GM12872 (cell line): Measurements from ENCODE around the gene BCL7B.

Experiments
- TF ChIP-seq, protein P1 (sequence below): IDR thresholded peaks from 3 replicates; pipeline ENCODE4 v1.5.1; 2011; ENCODE audit warnings: low read depth, mild to moderate bottlenecking, low read length, moderate library complexity; ENCODE audit not compliant: insufficient read depth

BCL7B gene

DNA sequence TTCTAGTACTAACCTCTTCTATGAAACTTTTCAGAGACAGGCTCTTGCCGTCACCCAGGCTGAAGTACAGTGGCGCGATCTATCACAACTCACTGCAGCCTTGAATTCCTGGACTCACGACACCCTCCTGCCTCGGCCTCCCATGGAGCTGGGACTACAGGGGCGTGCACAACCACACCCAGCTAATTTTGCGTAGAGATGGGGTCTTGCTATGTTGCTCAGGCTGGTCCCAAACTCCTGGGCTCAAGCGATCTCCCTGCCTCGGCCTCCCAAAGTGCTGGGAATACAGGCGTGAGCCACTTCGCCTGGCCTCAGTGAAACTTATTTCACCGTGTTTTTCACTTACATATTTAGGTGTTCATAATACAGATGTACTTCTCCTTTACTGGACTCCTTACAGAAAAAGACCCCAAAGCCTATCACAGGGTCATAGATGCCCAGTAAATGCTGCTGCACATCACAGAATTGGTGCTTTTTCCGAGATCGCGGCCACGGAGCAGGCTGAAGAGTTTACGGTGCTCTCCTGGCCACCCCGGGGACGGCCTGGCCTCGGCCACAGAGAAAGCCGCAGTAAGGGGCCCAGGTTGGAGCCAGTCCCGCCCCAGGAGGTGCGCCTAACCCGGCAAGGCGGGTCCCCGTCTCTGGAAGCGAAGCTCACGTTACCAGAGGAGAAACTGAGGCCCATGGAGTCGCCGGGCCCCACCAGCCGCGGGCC, 20.3 kb upstream of the BCL7B start:
- TF ChIP-seq, protein P1, sequence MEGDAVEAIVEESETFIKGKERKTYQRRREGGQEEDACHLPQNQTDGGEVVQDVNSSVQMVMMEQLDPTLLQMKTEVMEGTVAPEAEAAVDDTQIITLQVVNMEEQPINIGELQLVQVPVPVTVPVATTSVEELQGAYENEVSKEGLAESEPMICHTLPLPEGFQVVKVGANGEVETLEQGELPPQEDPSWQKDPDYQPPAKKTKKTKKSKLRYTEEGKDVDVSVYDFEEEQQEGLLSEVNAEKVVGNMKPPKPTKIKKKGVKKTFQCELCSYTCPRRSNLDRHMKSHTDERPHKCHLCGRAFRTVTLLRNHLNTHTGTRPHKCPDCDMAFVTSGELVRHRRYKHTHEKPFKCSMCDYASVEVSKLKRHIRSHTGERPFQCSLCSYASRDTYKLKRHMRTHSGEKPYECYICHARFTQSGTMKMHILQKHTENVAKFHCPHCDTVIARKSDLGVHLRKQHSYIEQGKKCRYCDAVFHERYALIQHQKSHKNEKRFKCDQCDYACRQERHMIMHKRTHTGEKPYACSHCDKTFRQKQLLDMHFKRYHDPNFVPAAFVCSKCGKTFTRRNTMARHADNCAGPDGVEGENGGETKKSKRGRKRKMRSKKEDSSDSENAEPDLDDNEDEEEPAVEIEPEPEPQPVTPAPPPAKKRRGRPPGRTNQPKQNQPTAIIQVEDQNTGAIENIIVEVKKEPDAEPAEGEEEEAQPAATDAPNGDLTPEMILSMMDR, result no peak

DNA sequence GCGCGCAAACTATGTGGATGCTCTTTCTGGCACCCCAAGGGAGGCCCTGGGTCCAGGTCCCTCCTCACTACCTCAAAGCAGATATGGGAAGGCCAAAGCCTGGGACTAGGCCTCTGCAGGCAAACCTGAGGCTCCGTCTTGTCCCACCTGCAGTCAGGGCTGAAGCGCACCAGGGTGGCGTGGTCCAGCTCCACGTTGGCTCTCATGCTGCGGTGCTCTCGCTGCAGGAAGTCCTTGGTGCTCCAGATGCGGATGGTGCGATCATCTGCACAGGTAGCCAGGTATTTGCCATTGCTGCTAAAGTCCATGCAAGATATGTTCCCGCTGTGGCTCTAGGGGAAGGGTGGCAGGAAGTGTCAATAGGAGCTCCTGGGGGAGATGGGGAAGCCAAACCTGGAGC, 16.3 kb upstream of the BCL7B start:
- TF ChIP-seq, protein P1, result no peak

DNA sequence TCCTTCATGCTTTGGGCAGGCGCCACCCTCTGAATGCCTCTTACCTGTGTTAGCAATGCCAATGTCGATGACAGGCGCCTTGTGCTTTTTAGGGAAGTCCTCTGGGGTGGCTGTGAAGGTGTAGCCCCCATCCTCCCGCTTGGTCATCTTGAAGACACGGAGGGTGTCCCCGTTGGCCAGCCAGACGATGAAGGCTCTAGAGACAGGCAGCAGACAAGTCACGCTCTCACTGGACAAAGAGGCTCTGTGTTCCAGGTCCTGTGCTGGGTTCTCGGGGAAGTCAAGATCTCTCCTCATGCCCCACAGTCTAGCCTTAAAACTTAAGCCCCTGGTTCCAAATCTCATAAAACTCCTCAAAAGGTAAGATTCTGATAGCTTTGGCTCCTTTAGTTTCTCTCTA, 15.8 kb upstream of the BCL7B start:
- TF ChIP-seq, protein P1, result no peak

DNA sequence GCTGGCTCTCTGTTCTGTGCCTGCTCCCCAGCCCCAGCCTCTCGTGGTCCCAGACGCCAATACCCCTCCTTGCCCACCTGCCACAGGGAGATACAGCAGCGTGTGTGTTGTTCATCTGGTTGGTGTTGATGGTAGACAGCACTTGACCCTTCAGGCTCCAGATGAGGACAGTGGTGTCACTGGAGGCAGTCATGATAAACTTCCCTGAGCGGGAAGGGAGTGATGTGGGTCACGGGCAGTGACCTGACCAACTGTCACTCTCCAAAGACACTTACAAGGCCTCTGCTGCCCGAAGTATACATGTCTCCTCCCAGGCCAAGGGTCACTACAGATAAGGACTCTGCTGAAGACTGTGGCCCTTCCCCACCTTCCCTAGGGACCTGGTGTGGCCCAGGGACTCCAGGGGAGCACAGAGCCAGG, 15.3 kb upstream of the BCL7B start:
- TF ChIP-seq, protein P1, result no peak

DNA sequence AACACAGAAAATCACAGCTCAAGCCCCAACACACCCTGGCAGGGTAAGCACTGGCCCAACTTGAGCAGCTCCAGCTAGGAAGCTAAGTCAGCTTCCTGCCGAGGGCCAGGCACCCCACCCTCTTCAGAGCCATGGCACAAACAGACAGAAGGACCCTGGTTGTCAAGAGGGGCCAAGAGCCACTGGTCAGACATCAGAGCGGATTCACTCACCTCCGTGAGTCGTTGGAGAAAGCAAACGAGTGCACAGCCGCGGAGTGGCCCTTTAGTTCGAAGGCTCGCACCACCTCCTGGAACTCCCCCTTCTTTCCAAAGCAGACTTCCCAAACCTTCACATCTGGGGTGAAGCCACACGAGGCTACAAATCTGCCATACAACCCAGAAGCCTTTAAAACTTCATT, 13.5 kb upstream of the BCL7B start:
- TF ChIP-seq, protein P1, result no peak

DNA sequence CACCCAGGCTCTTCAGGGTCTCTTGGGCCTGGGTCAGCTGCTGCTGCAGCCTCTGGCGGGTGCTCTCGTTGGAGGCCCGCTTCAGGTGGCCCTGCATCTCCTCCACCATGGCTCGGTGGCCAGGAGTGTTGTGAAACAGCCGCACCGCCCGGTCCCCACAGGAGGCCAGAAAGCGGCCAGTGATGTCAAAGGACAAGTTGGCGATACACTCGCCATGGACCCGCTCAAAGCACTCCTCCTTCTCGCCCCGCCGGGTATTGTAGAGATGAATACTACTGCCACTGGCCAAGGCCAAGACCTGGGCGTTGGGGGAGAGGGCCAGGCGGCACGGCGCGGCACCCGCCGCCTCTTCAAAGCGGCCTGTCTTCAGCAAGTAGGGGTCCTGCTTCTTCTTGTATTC, 13.0 kb upstream of the BCL7B start:
- TF ChIP-seq, protein P1, result no peak

DNA sequence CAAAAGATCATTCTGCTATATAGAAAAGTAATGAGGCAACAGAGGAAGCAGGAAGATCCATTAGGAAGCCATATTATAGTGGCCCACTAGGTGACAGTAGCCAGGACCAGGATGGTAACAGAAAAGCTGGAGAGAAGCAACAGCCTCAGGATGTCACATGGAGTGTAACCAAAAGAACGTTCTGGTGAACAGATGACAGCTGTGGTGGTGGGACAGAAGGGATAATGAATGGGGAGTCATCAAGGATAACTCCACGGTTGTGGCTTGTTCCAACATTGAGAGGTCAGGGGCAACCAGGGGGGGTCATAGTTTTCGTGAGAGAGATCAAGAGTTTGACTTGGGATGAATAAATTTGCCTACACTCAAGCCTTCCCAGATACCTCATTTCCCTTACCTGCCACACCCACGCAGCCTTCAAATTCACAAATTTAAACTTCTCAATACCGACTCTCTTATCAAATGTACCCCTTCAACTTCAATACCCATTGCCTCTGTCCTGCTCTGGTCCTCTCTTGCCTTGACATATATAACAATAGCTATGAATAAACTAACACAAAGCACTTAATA, 11.6 kb upstream of the BCL7B start:
- TF ChIP-seq, protein P1, result no peak
